Testis (tissue), 2 donors: Measurements from ENCODE around the gene CRTAC1.

Experiments
- CTCF ChIP-seq, 3 experiments: fragments of 450-650 bp in 2 of 3; fragments of 200-600 bp in 1 of 3; sonication (generic) in 1 of 3; IDR thresholded peaks; one replicate each; pipeline ENCODE4 v1.5.1; 2016 to 2019; ENCODE audit warnings: antibody characterized with exemption in 3 of 3, mild to moderate bottlenecking in 2 of 3, moderate library complexity in 1 of 3
- POLR2A ChIP-seq: fragments of 450-650 bp; IDR thresholded peaks from one replicate; pipeline ENCODE4 v1.6.1; 2017; ENCODE audit warnings: antibody characterized with exemption, mild to moderate bottlenecking, moderate library complexity

GRCh38 chr10:98035599-98035998 is 5.2 kb upstream of the CRTAC1 start:
- TF ChIP-seq CTCF (IDR thresholded peaks at IDR 0.05): no peak
- no peak for TF ChIP-seq POLR2A
